Astrocyte of the cerebellum (primary cell): ENCODE results near the gene COMMD7.
"Not testable (repeated sequence)": the region's sequence is repeated elsewhere in the genome, so short reads cannot be mapped to it uniquely, and the experiment has no call there.

Experiments
- DNase-seq: peaks from one replicate; pipeline ENCODE4 v3.0.0-alpha.2; 2011; ENCODE audit warnings: low read depth
- H3K4me3 ChIP-seq: 2 replicates; pipeline ENCODE4 v1.5.1; 2011; ENCODE audit warnings: mild to moderate bottlenecking, low read depth, low read length, moderate library complexity
- in situ Hi-C: cut with HindIII; loops from 2 replicates; pipeline ENCODE4 v1.10.0; 2017; ENCODE audit warnings: low sequenced_read_pairs
- TF ChIP-seq, protein P1 (sequence below): IDR thresholded peaks from 2 replicates; pipeline ENCODE4 v1.5.1; 2012; ENCODE audit warnings: low read length, low read depth, moderate library complexity, mild to moderate bottlenecking; ENCODE audit errors: missing control alignments

Gene COMMD7

DNA sequence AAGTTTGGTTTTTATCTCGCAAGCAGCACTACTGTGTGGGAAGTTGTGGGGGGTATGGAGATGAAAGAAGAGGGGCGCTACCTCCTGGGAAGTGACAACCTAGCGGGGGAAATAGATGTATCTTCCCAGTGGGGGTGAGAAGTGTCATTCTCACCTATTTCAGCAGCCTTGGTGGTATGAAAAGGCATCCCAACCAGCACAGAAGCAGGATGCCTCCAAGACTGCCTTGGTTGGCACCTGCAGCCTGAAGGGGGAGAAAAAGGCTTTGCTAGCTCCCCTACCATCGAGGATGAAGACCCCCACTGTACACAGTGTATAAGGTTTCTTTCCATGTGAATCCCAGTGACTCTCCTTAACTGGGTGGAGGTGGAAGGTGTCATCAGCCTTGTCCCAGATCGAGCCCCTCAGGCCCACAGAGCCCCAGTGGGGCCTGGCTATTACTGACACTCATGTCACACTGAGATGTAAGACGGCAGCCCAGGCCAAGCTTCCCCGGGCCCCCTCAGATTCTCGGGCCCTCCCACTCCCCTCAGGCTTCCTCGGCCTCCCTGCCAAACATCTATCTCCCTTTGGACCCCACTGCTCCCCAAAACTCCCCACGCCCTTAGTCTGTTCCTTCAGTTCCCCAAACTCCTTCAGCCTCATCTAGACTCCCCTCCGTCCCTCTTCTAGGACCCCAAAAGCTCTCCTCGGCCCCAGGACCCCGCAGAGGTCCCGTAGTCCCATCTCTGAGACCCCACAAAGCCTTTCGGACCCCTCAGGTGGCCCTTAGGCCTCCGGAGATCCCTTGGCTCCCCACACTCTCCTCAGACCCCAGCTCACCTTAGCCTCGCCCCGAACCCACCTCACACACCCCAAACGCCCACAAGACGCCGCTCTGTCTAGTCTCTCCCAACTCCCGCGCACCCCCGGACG is 688 bp downstream of the COMMD7 start:
- TF ChIP-seq, protein P1, sequence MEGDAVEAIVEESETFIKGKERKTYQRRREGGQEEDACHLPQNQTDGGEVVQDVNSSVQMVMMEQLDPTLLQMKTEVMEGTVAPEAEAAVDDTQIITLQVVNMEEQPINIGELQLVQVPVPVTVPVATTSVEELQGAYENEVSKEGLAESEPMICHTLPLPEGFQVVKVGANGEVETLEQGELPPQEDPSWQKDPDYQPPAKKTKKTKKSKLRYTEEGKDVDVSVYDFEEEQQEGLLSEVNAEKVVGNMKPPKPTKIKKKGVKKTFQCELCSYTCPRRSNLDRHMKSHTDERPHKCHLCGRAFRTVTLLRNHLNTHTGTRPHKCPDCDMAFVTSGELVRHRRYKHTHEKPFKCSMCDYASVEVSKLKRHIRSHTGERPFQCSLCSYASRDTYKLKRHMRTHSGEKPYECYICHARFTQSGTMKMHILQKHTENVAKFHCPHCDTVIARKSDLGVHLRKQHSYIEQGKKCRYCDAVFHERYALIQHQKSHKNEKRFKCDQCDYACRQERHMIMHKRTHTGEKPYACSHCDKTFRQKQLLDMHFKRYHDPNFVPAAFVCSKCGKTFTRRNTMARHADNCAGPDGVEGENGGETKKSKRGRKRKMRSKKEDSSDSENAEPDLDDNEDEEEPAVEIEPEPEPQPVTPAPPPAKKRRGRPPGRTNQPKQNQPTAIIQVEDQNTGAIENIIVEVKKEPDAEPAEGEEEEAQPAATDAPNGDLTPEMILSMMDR, result no peak
- peak overlapping the region; percentile 77 for H3K4me3 ChIP-seq
- in situ Hi-C loops, result no loop called here
- no peak for DNase-seq

DNA sequence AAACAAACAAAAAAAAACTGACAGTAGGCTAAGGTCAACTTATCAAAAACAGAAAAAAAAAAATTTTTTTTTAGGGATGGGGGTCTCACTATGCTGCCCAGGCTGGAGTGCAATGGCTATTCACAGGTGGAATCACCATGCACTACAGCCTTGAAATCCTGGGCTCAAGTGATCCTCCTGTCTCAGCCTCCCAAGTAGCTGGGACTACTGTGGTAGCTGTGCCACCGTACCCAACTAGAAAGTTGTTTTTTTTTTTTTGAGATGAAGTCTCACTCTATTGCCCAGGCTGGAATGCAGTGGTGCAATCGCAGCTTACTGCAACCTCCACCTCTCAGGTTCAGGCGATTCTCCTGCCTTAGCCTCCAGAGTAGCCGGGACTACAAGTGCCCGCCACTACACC is 2.1 kb downstream of the COMMD7 start:
- in situ Hi-C loops, result no loop called here
- no peak for DNase-seq

DNA sequence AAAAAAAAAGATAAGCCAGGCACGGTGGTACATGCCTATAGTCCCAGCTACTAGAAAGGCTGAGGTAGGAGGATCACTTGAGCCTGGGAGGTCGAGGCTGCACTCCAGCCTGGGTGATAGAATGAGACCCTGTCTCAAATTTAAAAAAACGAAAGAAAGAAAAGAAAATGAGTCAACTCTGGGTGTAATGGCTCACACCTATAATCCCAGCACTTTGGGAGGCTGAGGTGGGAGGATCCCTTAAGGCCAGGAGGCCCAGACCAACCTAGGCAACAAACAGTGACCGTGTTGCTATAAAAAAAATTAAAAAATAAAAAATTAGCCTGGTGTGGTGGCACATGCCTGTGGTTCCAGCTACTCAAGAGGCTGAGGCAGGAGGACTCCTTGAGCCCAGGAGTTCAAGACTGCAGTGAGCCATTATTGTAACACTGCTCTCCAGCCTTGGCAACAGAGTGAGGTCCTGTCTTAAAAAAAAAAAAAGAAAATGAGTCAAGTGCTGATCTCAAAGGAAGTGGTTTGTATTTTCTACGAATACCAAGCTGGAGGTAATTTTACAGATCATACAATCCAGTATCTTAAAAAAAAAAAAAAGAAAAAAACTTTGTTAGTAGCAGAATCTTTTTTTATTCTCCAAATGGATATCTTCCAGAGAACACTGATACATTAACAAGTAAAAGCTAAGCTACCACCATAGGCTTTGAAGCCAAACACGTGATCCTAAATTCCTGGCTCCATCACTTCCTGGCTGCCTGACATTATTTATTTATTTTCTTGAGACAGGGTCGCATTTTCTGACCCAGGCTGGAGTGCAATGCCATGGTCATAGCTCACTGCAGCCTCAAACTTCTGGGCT is 5.7 kb downstream of the COMMD7 start:
- TF ChIP-seq, protein P1, result no peak
- DNase-seq, result peak; percentile 76
- in situ Hi-C loops, result no loop called here
- H3K4me3 ChIP-seq, result no peak overlapping the region

More for the DNA sequence above, 2.1 kb downstream of the COMMD7 start:
- TF ChIP-seq, protein P1, result no peak
- H3K4me3 ChIP-seq, result no peak overlapping the region

DNA sequence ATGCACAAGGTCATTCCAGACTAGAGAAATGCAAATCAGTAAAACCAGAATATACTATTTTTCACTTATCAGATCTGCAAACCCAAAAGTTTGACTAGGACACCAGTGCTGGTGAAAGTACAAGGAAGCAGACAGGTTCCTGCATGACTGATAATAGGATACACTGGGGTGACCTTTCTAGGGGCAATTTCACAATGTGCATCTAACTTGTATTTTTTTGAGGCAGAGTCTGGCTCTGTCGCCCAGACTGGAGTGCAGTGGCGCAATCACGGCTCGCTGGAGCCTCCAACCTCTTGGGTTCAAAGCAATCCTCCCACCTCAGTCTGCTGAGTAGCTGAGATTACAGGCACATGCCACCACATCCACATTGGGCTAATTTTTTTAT is 11.4 kb downstream of the COMMD7 start:
- TF ChIP-seq, protein P1, result no peak
- in situ Hi-C loops, result no loop called here
- no peak for DNase-seq
- no peak overlapping the region for H3K4me3 ChIP-seq

DNA sequence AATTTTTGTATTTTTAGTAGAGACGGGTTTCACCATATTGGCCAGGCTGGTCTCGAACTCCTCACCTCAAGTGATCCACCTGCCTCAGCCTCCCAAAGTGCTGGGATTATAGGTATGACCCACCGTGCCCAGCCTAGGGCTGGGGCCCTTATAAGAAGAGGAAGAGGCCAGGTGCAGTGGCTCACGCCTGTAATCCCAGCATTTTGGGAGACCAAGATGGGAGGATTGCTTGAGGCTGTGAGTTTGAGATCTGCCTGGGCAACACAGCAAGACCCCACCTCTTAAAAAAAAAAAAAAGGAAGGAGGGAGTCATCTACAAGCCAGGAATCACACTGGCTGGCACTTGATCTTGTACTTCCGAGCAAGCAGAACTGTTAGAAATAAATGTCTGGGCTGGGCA is 13.9 kb downstream of the COMMD7 start:
- H3K4me3 ChIP-seq, in situ Hi-C loops, DNase-seq: not testable (repeated sequence)

DNA sequence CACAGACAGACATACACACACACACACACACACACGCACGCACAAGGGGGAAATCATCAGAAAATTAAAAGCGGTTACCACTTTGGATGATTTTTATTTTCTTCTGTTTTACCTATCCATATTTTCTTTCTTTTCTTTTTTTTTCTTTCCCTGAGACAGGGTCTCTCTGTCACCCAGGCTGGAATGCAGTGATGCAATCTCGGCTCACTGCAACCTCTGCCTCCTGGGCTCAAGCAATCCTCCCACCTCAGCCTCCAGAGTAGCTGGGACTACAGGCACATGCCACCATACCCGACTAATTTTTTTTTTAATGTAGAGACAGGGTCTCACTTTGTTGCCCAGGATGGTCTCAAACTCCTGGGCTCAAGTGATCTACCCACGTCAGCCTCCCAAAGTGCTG is 14.8 kb downstream of the COMMD7 start:
- H3K4me3 ChIP-seq, DNase-seq, in situ Hi-C loops: not testable (repeated sequence)

DNA sequence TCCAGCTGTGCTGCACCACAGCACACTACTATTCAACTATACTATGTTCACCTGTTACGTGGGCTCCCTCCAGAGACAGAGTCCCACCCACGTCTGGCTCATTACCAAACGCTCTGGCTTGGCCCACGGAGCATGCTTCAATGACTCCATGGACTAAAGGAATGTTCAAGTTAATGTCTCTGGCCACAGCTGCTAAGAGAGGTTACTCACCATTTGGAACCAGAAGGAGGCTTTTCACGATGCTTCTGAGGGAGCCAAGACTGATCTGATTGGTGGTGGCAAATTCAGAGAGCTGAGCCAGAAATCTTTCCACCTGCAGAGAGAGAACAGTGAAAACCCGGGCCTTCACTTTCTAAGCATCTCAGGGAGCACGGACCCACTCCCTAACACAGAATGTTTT is 15.6 kb downstream of the COMMD7 start:
- DNase-seq, result peak; percentile 97
- TF ChIP-seq, protein P1, result no peak
- in situ Hi-C loops, result no loop called here
- H3K4me3 ChIP-seq, result no peak overlapping the region
